ENCODE measurements around the gene MUSK. TPM values are rescaled to one million over a fixed set of nuclear protein-coding genes. Genes with fewer than 3 reads are reported as not detected.

The MUSK gene
- total RNA-seq, 4 donors from 2014 or later: 4.4 to 28.1 (median 10.3) TPM

DNA sequence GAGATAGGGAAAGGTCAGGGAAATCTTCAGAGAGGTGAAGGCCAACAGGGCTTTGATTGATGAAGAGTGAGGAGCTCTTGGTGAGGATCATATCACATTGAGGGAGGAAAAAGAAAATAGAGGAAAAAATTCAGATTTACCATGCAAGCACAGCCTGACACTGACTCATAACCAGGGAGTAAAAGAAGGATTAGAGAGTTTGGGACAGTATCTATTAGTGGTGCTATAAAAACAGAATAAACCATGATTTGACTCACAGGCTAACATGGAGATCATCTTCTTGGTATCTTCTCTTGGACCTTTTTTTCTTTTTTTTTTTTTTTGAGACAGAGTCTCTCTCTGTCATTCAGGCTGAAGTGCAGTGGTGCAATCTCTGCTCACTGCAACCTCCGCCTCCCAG lies 44.4 kb downstream of the MUSK start:
- H3K9me3 ChIP-seq: no peaks in the 10 kb centered on the region
- DNase-seq: no peak
- H3K4me1 ChIP-seq: no peaks in the 10 kb centered on the region
- H3K36me3 ChIP-seq: no peaks in the 10 kb centered on the region
- no peaks in the 10 kb centered on the region for H3K27me3 ChIP-seq
- H3K4me3 ChIP-seq: no peak overlapping the region
- H3K27ac ChIP-seq: no peak overlapping the region
- TF ChIP-seq, protein P1, sequence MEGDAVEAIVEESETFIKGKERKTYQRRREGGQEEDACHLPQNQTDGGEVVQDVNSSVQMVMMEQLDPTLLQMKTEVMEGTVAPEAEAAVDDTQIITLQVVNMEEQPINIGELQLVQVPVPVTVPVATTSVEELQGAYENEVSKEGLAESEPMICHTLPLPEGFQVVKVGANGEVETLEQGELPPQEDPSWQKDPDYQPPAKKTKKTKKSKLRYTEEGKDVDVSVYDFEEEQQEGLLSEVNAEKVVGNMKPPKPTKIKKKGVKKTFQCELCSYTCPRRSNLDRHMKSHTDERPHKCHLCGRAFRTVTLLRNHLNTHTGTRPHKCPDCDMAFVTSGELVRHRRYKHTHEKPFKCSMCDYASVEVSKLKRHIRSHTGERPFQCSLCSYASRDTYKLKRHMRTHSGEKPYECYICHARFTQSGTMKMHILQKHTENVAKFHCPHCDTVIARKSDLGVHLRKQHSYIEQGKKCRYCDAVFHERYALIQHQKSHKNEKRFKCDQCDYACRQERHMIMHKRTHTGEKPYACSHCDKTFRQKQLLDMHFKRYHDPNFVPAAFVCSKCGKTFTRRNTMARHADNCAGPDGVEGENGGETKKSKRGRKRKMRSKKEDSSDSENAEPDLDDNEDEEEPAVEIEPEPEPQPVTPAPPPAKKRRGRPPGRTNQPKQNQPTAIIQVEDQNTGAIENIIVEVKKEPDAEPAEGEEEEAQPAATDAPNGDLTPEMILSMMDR (IDR thresholded peaks at IDR 0.05): no peak
- TF ChIP-seq POLR2A (IDR thresholded peaks at IDR 0.05): no peak

DNA sequence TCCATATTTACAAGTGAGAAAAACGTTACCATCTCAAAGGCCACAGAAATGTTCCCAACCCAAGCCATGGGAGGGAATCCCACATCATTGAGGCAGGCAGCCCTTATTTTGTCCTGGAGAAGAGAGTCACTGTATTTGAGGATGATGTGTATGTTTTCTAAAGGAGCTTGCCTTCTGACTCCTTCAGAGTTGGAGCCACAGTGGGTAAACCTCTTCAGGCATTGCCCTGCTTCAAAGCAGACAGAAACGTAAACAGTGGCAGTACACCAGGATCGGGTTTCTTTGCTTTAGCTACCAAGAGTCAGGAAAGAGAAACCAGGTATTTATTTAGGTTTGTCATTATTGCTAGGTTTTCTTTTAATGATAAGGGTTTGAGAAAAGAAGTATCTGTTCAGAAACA lies 45.7 kb downstream of the MUSK start:
- no peaks in the 10 kb centered on the region for H3K27me3 ChIP-seq
- DNase-seq: no peak
- no peaks in the 10 kb centered on the region for H3K9me3 ChIP-seq
- no peaks in the 10 kb centered on the region for H3K4me1 ChIP-seq
- TF ChIP-seq, protein P1 (IDR thresholded peaks at IDR 0.05): no peak
- no peak for TF ChIP-seq POLR2A (IDR thresholded peaks at IDR 0.05)
- H3K27ac ChIP-seq: no peak overlapping the region
- no peak overlapping the region for H3K4me3 ChIP-seq
- no peaks in the 10 kb centered on the region for H3K36me3 ChIP-seq

DNA sequence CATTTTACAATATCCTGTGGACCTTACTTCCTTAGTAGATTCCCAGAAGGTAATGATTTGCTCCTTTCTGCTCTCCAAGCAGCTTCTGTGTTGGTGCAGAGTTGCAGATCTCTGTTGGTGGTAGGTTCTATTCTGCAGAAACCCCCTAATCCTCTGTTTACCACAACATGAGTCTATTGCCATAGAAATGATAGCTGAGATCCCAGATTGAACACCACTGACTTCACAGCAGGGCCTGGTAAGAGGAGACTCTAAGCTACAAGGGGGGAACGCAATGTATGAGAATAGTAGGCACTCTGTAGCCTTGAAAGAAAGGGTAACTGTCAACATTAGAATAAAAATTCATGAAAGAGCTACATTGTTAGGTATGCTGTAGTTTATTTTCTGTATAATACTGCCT lies 59.5 kb downstream of the MUSK start:
- no peaks in the 10 kb centered on the region for H3K9me3 ChIP-seq
- no peaks in the 10 kb centered on the region for H3K27me3 ChIP-seq
- no peak overlapping the region for H3K27ac ChIP-seq
- no peak for DNase-seq
- no peaks in the 10 kb centered on the region for H3K36me3 ChIP-seq
- no peak for TF ChIP-seq POLR2A (IDR thresholded peaks at IDR 0.05)
- TF ChIP-seq, protein P1 (IDR thresholded peaks at IDR 0.05): no peak
- no peaks in the 10 kb centered on the region for H3K4me1 ChIP-seq
- H3K4me3 ChIP-seq: no peak overlapping the region

DNA sequence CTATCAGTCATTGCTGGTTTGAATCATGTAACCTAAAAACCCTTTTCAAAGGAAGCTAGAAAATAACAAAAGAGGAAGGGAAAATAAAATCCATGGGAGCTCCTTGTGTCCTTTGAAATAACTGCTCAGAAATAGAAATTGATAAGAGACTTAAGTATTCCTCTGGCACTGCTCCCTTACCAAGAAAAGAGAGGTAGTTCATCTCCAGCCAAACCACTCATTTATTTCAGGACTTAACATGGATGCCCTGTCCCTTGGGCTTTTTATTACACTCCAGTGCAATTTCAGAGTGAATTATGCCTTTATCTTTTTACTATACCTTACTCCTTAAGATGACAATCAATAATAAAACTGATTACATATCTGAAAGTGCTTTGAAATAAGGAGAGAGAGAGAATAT lies 61.0 kb downstream of the MUSK start:
- H3K9me3 ChIP-seq: no peaks in the 10 kb centered on the region
- no peaks in the 10 kb centered on the region for H3K36me3 ChIP-seq
- no peak overlapping the region for H3K27ac ChIP-seq
- TF ChIP-seq, protein P1 (IDR thresholded peaks at IDR 0.05): no peak
- no peak for TF ChIP-seq POLR2A (IDR thresholded peaks at IDR 0.05)
- no peaks in the 10 kb centered on the region for H3K27me3 ChIP-seq
- DNase-seq: no peak
- H3K4me3 ChIP-seq: no peak overlapping the region
- no peaks in the 10 kb centered on the region for H3K4me1 ChIP-seq

DNA sequence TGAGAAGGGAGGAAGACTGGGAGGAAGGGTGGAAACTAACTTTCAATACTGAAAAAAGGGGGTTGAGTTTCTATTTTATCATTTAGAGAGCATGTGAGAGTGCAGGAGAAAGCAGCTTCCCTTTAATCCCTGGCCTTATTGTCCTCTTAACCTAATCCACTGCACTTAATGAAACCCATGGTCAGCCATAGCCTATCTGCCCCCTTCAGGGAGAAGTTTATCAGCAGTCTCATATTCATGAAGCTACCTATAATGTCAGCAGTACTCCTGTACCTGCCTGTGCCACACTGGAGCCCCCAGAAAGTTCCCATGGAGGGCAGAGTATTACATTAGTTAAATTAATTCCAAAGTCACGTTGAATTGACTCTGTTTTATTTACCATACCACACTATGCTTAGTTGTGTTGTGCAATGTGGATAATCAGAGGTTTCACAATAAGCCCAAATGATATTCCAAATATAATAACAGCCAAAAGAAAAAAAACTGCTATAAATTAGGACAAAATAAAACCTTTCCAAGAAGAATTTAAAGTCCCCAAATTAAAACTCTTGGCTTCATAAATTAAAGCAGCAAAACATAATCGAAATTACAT lies 62.9 kb downstream of the MUSK start:
- Histone ChIP-seq H3K4me3 (no peak overlapping the region), H3K27me3 (no peaks in the 10 kb centered on the region), H3K9me3 (no peaks in the 10 kb centered on the region), H3K4me1 (no peaks in the 10 kb centered on the region), H3K36me3 (no peaks in the 10 kb centered on the region), H3K27ac (peak overlapping the region in 1 of 4 donors; percentile 21)
- DNase-seq: no peak
- TF ChIP-seq POLR2A (IDR thresholded peaks at IDR 0.05): no peak
- TF ChIP-seq, protein P1 (IDR thresholded peaks at IDR 0.05): no peak

DNA sequence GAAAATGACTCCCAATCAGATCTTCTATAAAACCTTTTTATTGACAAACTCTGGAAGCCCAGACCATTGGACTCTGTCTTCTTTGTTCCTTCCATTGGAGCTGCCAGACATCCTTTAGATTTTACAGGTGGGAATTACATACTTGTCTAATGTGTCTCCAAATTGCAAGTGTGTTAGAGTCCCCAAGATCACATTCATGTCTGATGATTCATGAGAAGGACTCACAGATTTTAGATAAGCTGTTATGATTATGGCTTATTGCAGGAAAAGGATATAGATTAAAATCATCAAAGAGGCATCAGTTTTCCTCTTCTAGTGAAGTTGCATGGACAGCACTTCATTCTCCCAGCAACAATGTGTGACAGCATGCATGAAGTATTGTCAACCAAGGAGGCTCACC lies 70.4 kb downstream of the MUSK start:
- no peak for DNase-seq
- TF ChIP-seq, protein P1 (IDR thresholded peaks at IDR 0.05): no peak
- TF ChIP-seq POLR2A (IDR thresholded peaks at IDR 0.05): no peak
- H3K27ac ChIP-seq: no peak overlapping the region
- H3K4me1 ChIP-seq: no peaks in the 10 kb centered on the region
- H3K9me3 ChIP-seq: no peaks in the 10 kb centered on the region
- no peak overlapping the region for H3K4me3 ChIP-seq
- no peaks in the 10 kb centered on the region for H3K36me3 ChIP-seq
- H3K27me3 ChIP-seq: no peaks in the 10 kb centered on the region
